OCI-LY1 (cell line): ENCODE results near the gene INS.

ENCODE experiments used
- CTCF ChIP-seq: fragments of 200-600 bp; sonication (generic), shearing (Covaris generic); IDR thresholded peaks from 2 replicates; pipeline ENCODE4 v1.5.1; 2017; ENCODE audit warnings: mild to moderate bottlenecking, antibody characterized with exemption, low read length, moderate library complexity, mixed read lengths
- EZH2 ChIP-seq: fragments of 200-600 bp; sonication (generic), shearing (Covaris generic); IDR thresholded peaks from 2 replicates; pipeline ENCODE4 v1.8.0; 2017; ENCODE audit warnings: borderline replicate concordance, mixed run types, mild to moderate bottlenecking, antibody characterized with exemption, low read length, moderate library complexity, mixed read lengths

- TF ChIP-seq CTCF (no peak), EZH2 (no peak)
These were observed 39.5 kb upstream of the INS start for GRCh38 chr11:2200536-2200935.
